Endothelial cell of umbilical vein (primary cell): Measurements from ENCODE around the gene MS4A14. TPM values are rescaled to one million over a fixed set of nuclear protein-coding genes. Genes with fewer than 3 reads are reported as not detected.

Source experiments
- BruUV-seq: library from RNA; stranded (reverse); fragments of 400-500 nt; replicated peaks from 2 replicates; lab custom pipeline; 2021; lab: Mats Ljungman, UMichigan
- CTCF ChIA-PET: fragments of 300-600, 350-600 bp; sonication (Branson Sonifier 250); formaldehyde crosslinking; loops from one replicate; lab custom pipeline; 2021; ENCODE audit warnings: antibody characterized with exemption, inconsistent platforms; lab: Charles Lee
- POLR2A ChIA-PET: fragments of 300-600, 350-600 bp; sonication (Branson Sonifier 250); formaldehyde crosslinking; loops from one replicate; lab custom pipeline; 2021; ENCODE audit warnings: antibody characterized with exemption, inconsistent platforms; lab: Charles Lee
- DNase-seq: peaks from one replicate; pipeline ENCODE4 v3.0.0-alpha.2; 2011; ENCODE audit warnings: low read depth, low spot score
- FAIRE-seq: peaks from 2 replicates; lab custom pipeline; 2011; peaks lifted over from hg19 to GRCh38; lab: Jason Lieb, UNC
- H2AFZ ChIP-seq: 2 replicates; pipeline ENCODE4 v1.6.0; 2012; ENCODE audit warnings: low read depth, low read length, control low read depth, inconsistent platforms
- H3K27ac ChIP-seq: 2 replicates; pipeline ENCODE4 v1.5.1; 2011; ENCODE audit warnings: low read depth, mild to moderate bottlenecking, control low read depth, low read length, moderate library complexity; ENCODE audit not compliant: insufficient read depth
- H3K27me3 ChIP-seq, 2 experiments: 2 replicates each; pipeline versions ENCODE4 v1.6.0 to v1.6.1; 2011; ENCODE audit warnings: low read length in 2 of 2, mixed read lengths in 1 of 2; ENCODE audit not compliant: control insufficient read depth in 2 of 2, insufficient read depth in 2 of 2
- H3K36me3 ChIP-seq, 2 experiments: 2 replicates in 1 of 2; 3 replicates in 1 of 2; pipeline ENCODE4 v1.5.1; 2011; ENCODE audit warnings: low read length in 2 of 2, mild to moderate bottlenecking in 1 of 2, moderate library complexity in 1 of 2; ENCODE audit not compliant: control insufficient read depth in 2 of 2, insufficient read depth in 2 of 2; ENCODE audit errors: extremely low read depth in 1 of 2
- H3K4me1 ChIP-seq: 3 replicates; pipeline ENCODE4 v1.5.1; 2011; ENCODE audit warnings: mild to moderate bottlenecking, low read length; ENCODE audit not compliant: control insufficient read depth, insufficient read depth; ENCODE audit errors: extremely low read depth
- H3K4me2 ChIP-seq: 2 replicates; pipeline ENCODE4 v1.6.1; 2011; ENCODE audit warnings: low read length, control low read depth, mixed read lengths; ENCODE audit not compliant: insufficient read depth
- H3K4me3 ChIP-seq, 3 experiments: fragments of 200-600 bp in 1 of 3; sonication (generic), shearing (Covaris generic) in 1 of 3; replicated peaks in 1 of 3; 2 replicates each; pipeline ENCODE4 v1.5.1; 2011 to 2016; ENCODE audit warnings: control low read depth in 3 of 3, low read length in 3 of 3, mild to moderate bottlenecking in 2 of 3, inconsistent platforms in 1 of 3, low read depth in 1 of 3, moderate library complexity in 1 of 3; ENCODE audit not compliant: insufficient read depth in 1 of 3
- H3K79me2 ChIP-seq: 2 replicates; pipeline ENCODE4 v1.6.0; 2012; ENCODE audit warnings: low read length, inconsistent platforms; ENCODE audit not compliant: control insufficient read depth, insufficient read depth
- H3K9ac ChIP-seq: replicated peaks from 2 replicates; pipeline ENCODE3; 2011; ENCODE audit warnings: low read length, control low read depth; ENCODE audit not compliant: insufficient read depth; ENCODE audit errors: extremely low read depth
- H3K9me1 ChIP-seq: replicated peaks from 3 replicates; pipeline ENCODE4 v1.6.0; 2011; ENCODE audit warnings: mild to moderate bottlenecking, low read length; ENCODE audit not compliant: control insufficient read depth, insufficient read depth; ENCODE audit errors: extremely low read depth
- H3K9me3 ChIP-seq: replicated peaks from 2 replicates; pipeline ENCODE4 v1.5.1; 2012; ENCODE audit warnings: low read length, inconsistent platforms; ENCODE audit not compliant: control insufficient read depth, insufficient read depth
- H4K20me1 ChIP-seq: replicated peaks from 2 replicates; pipeline ENCODE3; 2011; ENCODE audit warnings: mild to moderate bottlenecking, low read length; ENCODE audit not compliant: control insufficient read depth, insufficient read depth; ENCODE audit errors: extremely low read depth
- EZH2 ChIP-seq: IDR thresholded peaks from 2 replicates; pipeline ENCODE4 v1.6.1; 2012; ENCODE audit warnings: borderline replicate concordance, low read depth, mild to moderate bottlenecking, moderate library complexity, low read length, inconsistent platforms; ENCODE audit not compliant: severe bottlenecking
- FOS ChIP-seq: IDR thresholded peaks from 2 replicates; pipeline ENCODE4 v1.6.1; 2011; ENCODE audit warnings: mild to moderate bottlenecking, low read length, moderate library complexity, borderline replicate concordance; ENCODE audit not compliant: insufficient read depth
- GATA2 ChIP-seq: IDR thresholded peaks from 2 replicates; pipeline ENCODE4 v1.7.0; 2011; ENCODE audit warnings: low read depth, mild to moderate bottlenecking, moderate library complexity, mixed read lengths, low read length; ENCODE audit not compliant: insufficient read length, insufficient read depth
- JUN ChIP-seq: IDR thresholded peaks from 2 replicates; pipeline ENCODE4 v1.6.1; 2011; ENCODE audit warnings: borderline replicate concordance, low read depth; ENCODE audit not compliant: insufficient read length, insufficient read depth
- MAX ChIP-seq: IDR thresholded peaks from 2 replicates; pipeline ENCODE4 v1.6.1; 2011; ENCODE audit not compliant: insufficient read depth, insufficient read length
- MYC ChIP-seq: IDR thresholded peaks from one replicate; pipeline ENCODE4 v1.6.1; 2011; ENCODE audit warnings: mild to moderate bottlenecking, low read depth, low read length
- POLR2A ChIP-seq: IDR thresholded peaks from 2 replicates; pipeline ENCODE4 v1.6.1; 2012; ENCODE audit warnings: low read depth, mild to moderate bottlenecking, control low read depth, low read length
- POLR2AphosphoS5 ChIP-seq: IDR thresholded peaks from 2 replicates; pipeline ENCODE4 v1.6.1; 2012; ENCODE audit warnings: low read depth, mild to moderate bottlenecking, control low read depth, low read length, moderate library complexity; ENCODE audit not compliant: insufficient read depth
- dilution Hi-C: fragments of 300-500 bp; cut with MboI; formaldehyde crosslinking; loops from one replicate; pipeline ENCODE4 v1.15.0; 2019; ENCODE audit warnings: low sequenced_read_pairs; ENCODE audit not compliant: extremely low pct_ligation_motif_present
- intact Hi-C: fragments of 100-400 bp; cut with micrococcal nuclease; formaldehyde crosslinking; loops from one replicate; pipeline ENCODE4 v1.10.0; 2022
- polyA plus RNA-seq, 4 experiments: library from polyadenylated mRNA; depleted of rRNA in 3 of 4; stranded (reverse) in 3 of 4; unstranded in 1 of 4; fragments of >200 nt; gene quantifications; 2 replicates each; pipeline versions ENCODE4 v1.2.1 to v1.2.3, GENCODE V29; 2011 to 2012; ENCODE audit warnings: missing spikeins in 1 of 4
- total RNA-seq: library from RNA; stranded (reverse); gene quantifications from 2 replicates; pipeline ENCODE4 v1.2.3, GENCODE V29; 2021
- TF ChIP-seq, protein P1 (sequence below), 2 donors: IDR thresholded peaks; 1 replicate in 1 of 2; 2 replicates in 1 of 2; pipeline ENCODE4 v1.5.1; 2011; ENCODE audit warnings: low read length in 2 of 2, mild to moderate bottlenecking in 2 of 2, moderate library complexity in 2 of 2, control low read depth in 1 of 2, inconsistent platforms in 1 of 2, low read depth in 1 of 2; ENCODE audit not compliant: insufficient read depth in 1 of 2; ENCODE audit errors: extremely low read depth in 1 of 2

MS4A14 gene
- total and polyA plus RNA-seq, 2 donors (not counting 3 experiments of a cell fraction or from before 2014, with no cell fraction given), result not detected

DNA sequence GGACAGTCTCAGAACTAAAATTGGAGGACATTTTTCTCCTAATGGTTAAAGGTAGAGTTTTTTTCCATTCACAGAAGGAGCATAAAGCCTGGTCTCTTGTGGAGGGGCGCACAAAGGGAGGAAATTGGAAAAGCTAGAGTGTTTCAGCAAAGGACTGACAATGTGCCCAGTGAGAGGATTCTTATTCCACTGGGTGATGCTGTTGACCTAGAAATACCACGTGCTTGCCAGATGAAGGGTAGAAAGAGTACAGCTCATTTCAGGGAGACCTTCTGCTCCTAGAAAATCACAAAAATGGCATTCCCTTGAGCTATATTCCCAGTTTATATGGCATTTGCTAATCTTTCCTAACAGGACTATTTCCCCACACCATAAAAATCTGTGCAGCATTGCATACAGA lies 48.1 kb upstream of the MS4A14 start:
- ChIA-PET POLR2A (no interaction called here), CTCF (interaction anchor here (0.6 to 8.5 kb wide), 5 partner anchors 14 to 551 kb away, joined by 3 to 85 read pairs (median 3); partner anchors contain the start of gene MS4A15)
- H4K20me1 ChIP-seq, result no peaks in the 10 kb centered on the region
- no peak for FAIRE-seq
- H2AFZ ChIP-seq, result no peak overlapping the region
- no peak overlapping the region for H3K4me3 ChIP-seq
- no peaks in the 10 kb centered on the region for H3K36me3 ChIP-seq
- peaks cover 25 to 30% of the 10 kb centered on the region in 2 experiments for H3K27me3 ChIP-seq
- intact Hi-C loops, result no loop called here
- dilution Hi-C loops, result no loop called here
- TF ChIP-seq MAX (no peak), JUN (no peak), MYC (no peak), POLR2A (no peak), GATA2 (no peak), EZH2 (no peak)
- no peak overlapping the region for H3K4me2 ChIP-seq
- H3K9me1 ChIP-seq, result no peaks in the 10 kb centered on the region
- DNase-seq, result no peak
- no peaks in the 10 kb centered on the region for H3K79me2 ChIP-seq
- BruUV-seq, result no TSS peak
- H3K4me1 ChIP-seq, result no peaks in the 10 kb centered on the region
- H3K27ac ChIP-seq, result no peak overlapping the region
- no peaks in the 10 kb centered on the region for H3K9me3 ChIP-seq
- H3K9ac ChIP-seq, result no peak overlapping the region

- ChIA-PET POLR2A (no interaction called here), CTCF (interaction anchor here (8.5 kb wide), 1 partner anchor 13 kb away, joined by 85 read pairs; no protein-coding TSS in a partner anchor)
- H3K9me1 ChIP-seq, result no peaks in the 10 kb centered on the region
- dilution Hi-C loops, result no loop called here
- H3K4me3 ChIP-seq, result no peak overlapping the region
- H3K9me3 ChIP-seq, result no peaks in the 10 kb centered on the region
- no peak for TF ChIP-seq FOS
- TF ChIP-seq JUN, result no peak
- TF ChIP-seq POLR2AphosphoS5, result no peak
- no peak for TF ChIP-seq POLR2A
- TF ChIP-seq MAX, result no peak
- no peak for TF ChIP-seq MYC
- no peak for TF ChIP-seq GATA2
- no peak for TF ChIP-seq EZH2
- TF ChIP-seq, protein P1, sequence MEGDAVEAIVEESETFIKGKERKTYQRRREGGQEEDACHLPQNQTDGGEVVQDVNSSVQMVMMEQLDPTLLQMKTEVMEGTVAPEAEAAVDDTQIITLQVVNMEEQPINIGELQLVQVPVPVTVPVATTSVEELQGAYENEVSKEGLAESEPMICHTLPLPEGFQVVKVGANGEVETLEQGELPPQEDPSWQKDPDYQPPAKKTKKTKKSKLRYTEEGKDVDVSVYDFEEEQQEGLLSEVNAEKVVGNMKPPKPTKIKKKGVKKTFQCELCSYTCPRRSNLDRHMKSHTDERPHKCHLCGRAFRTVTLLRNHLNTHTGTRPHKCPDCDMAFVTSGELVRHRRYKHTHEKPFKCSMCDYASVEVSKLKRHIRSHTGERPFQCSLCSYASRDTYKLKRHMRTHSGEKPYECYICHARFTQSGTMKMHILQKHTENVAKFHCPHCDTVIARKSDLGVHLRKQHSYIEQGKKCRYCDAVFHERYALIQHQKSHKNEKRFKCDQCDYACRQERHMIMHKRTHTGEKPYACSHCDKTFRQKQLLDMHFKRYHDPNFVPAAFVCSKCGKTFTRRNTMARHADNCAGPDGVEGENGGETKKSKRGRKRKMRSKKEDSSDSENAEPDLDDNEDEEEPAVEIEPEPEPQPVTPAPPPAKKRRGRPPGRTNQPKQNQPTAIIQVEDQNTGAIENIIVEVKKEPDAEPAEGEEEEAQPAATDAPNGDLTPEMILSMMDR (IDR thresholded peaks at IDR 0.05; ENCODE audit: extremely low read depth in 1 of 2, insufficient read depth in 1 of 2, low read depth in 1 of 2, low read length in 2 of 2), result no peak
- DNase-seq, result no peak
- BruUV-seq, result no TSS peak
- peaks cover 25 to 30% of the 10 kb centered on the region in 2 experiments for H3K27me3 ChIP-seq
- H3K36me3 ChIP-seq, result no peaks in the 10 kb centered on the region
- no peak overlapping the region for H2AFZ ChIP-seq
- H4K20me1 ChIP-seq, result no peaks in the 10 kb centered on the region
- no peak for FAIRE-seq
- no peak overlapping the region for H3K4me2 ChIP-seq
- no peak overlapping the region for H3K27ac ChIP-seq
- H3K79me2 ChIP-seq, result no peaks in the 10 kb centered on the region
- intact Hi-C loops, result no loop called here
- H3K4me1 ChIP-seq, result no peaks in the 10 kb centered on the region
- no peak overlapping the region for H3K9ac ChIP-seq
Observed at GRCh38 chr11:60349990-60350389, 46.3 kb upstream of the MS4A14 start.
